Trophoblast cell (in vitro differentiated cells and primary cell): ENCODE measurements around the gene GNLY.

Experiments
- DNase-seq, 2 donors: peaks; one replicate each; pipeline ENCODE4 v3.0.0-alpha.2; 2016
- H2AFZ ChIP-seq: 2 replicates; pipeline ENCODE4 v1.6.1; 2013; ENCODE audit warnings: low read length, moderate library complexity, mild to moderate bottlenecking; ENCODE audit not compliant: insufficient read depth, poor library complexity
- H2AK5ac ChIP-seq: 2 replicates; pipeline ENCODE4 v1.6.1; 2013; ENCODE audit warnings: mild to moderate bottlenecking, low read length
- H2BK120ac ChIP-seq: 2 replicates; pipeline ENCODE4 v1.6.1; 2013; ENCODE audit warnings: low read length, mild to moderate bottlenecking, moderate library complexity; ENCODE audit not compliant: insufficient read depth, poor library complexity
- H2BK12ac ChIP-seq: 2 replicates; pipeline ENCODE4 v1.6.1; 2013; ENCODE audit warnings: mild to moderate bottlenecking, low read length, moderate library complexity
- H2BK5ac ChIP-seq: 2 replicates; pipeline ENCODE4 v1.6.1; 2013; ENCODE audit warnings: low read length, low read depth, moderate library complexity, mild to moderate bottlenecking; ENCODE audit not compliant: poor library complexity
- H3K14ac ChIP-seq: 2 replicates; pipeline ENCODE4 v1.6.1; 2013; ENCODE audit warnings: mild to moderate bottlenecking, low read length
- H3K18ac ChIP-seq: 2 replicates; pipeline ENCODE4 v1.6.1; 2013; ENCODE audit warnings: mild to moderate bottlenecking, low read length
- H3K23ac ChIP-seq: 2 replicates; pipeline ENCODE4 v1.6.1; 2013; ENCODE audit warnings: low read length
- H3K27ac ChIP-seq: 2 replicates; pipeline ENCODE4 v1.5.1; 2013; ENCODE audit warnings: low read depth, mild to moderate bottlenecking, inconsistent platforms, low read length, moderate library complexity
- H3K27me3 ChIP-seq: 2 replicates; pipeline ENCODE4 v1.6.1; 2013; ENCODE audit warnings: inconsistent platforms, mild to moderate bottlenecking, low read length, moderate library complexity; ENCODE audit not compliant: insufficient read depth
- H3K36me3 ChIP-seq, 2 experiments: 1 replicate in 1 of 2; 2 replicates in 1 of 2; pipeline ENCODE4 v1.6.1; 2013; ENCODE audit warnings: low read length in 2 of 2, mild to moderate bottlenecking in 2 of 2, moderate library complexity in 1 of 2; ENCODE audit not compliant: insufficient read depth in 2 of 2, control insufficient read depth in 1 of 2
- H3K4ac ChIP-seq: 2 replicates; pipeline ENCODE4 v1.6.1; 2013; ENCODE audit warnings: low read depth, mild to moderate bottlenecking, low read length, moderate library complexity
- H3K4me1 ChIP-seq, 2 experiments: 1 replicate in 1 of 2; 2 replicates in 1 of 2; pipeline ENCODE4 v1.6.1; 2013; ENCODE audit warnings: low read length in 2 of 2, mild to moderate bottlenecking in 2 of 2, moderate library complexity in 1 of 2; ENCODE audit not compliant: insufficient read depth in 2 of 2, control insufficient read depth in 1 of 2
- H3K4me2 ChIP-seq: 2 replicates; pipeline ENCODE4 v1.6.1; 2013; ENCODE audit warnings: inconsistent platforms, mild to moderate bottlenecking, low read length, moderate library complexity
- H3K4me3 ChIP-seq: 2 replicates; pipeline ENCODE4 v1.5.1; 2013; ENCODE audit warnings: mild to moderate bottlenecking, low read depth, low read length, inconsistent platforms
- H3K79me1 ChIP-seq: one replicate; pipeline ENCODE4 v1.6.1; 2013; ENCODE audit warnings: low read length
- H3K79me2 ChIP-seq: 2 replicates; pipeline ENCODE4 v1.6.1; 2013; ENCODE audit warnings: low read length, mild to moderate bottlenecking; ENCODE audit not compliant: control insufficient read depth, insufficient read depth, poor library complexity
- H3K9ac ChIP-seq: 2 replicates; pipeline ENCODE4 v1.6.1; 2013; ENCODE audit warnings: mild to moderate bottlenecking, low read length
- H3K9me3 ChIP-seq: 2 replicates; pipeline ENCODE4 v1.6.1; 2013; ENCODE audit warnings: low read depth, mild to moderate bottlenecking, control low read depth, inconsistent platforms, low read length; ENCODE audit not compliant: insufficient read depth
- H4K12ac ChIP-seq: 2 replicates; pipeline ENCODE4 v1.6.1; 2013; ENCODE audit warnings: low read depth, mild to moderate bottlenecking, low read length, moderate library complexity
- H4K8ac ChIP-seq: 2 replicates; pipeline ENCODE4 v1.6.1; 2013; ENCODE audit warnings: low read depth, mild to moderate bottlenecking, low read length, moderate library complexity
- H4K91ac ChIP-seq: one replicate; pipeline ENCODE4 v1.6.1; 2013; ENCODE audit warnings: low read depth, mild to moderate bottlenecking, low read length, moderate library complexity
- WGBS: extraction: QIAGEN DNeasy Blood & Tissue Kit; methylation state at CpG from one replicate; pipeline ENCODE4 v1.1.7; 2013; ENCODE audit warnings: missing lambda C conversion rate; ENCODE audit not compliant: insufficient read length, insufficient coverage; ENCODE audit errors: extremely low coverage; 5-methylcytosine and 5-hydroxymethylcytosine counted together

Gene GNLY

GRCh38 chr2:85704038-85704437 lies 9.9 kb downstream of the GNLY start:
- DNase-seq: no peak
- WGBS: no CpG with 5 or more reads among the region's 3 CpGs
- H3K4me1 ChIP-seq: peaks cover 4 to 5% of the 10 kb centered on the region in 2 experiments
- no peak overlapping the region for H3K4ac ChIP-seq
- no peaks in the 10 kb centered on the region for H3K79me1 ChIP-seq
- H2AFZ ChIP-seq: no peak overlapping the region
- H3K4me3 ChIP-seq: no peak overlapping the region
- no peak overlapping the region for H3K9ac ChIP-seq
- peaks cover 2% of the 10 kb centered on the region for H3K9me3 ChIP-seq
- H2BK5ac ChIP-seq: no peak overlapping the region
- H4K8ac ChIP-seq: no peak overlapping the region
- H3K79me2 ChIP-seq: no peaks in the 10 kb centered on the region
- H2BK12ac ChIP-seq: no peak overlapping the region
- H2BK120ac ChIP-seq: no peak overlapping the region
- no peaks in the 10 kb centered on the region for H3K27me3 ChIP-seq
- H4K91ac ChIP-seq: no peak overlapping the region
- no peak overlapping the region for H3K4me2 ChIP-seq
- no peak overlapping the region for H3K14ac ChIP-seq
- H3K23ac ChIP-seq: no peak overlapping the region
- H3K27ac ChIP-seq: no peak overlapping the region
- no peak overlapping the region for H4K12ac ChIP-seq
- H2AK5ac ChIP-seq: no peak overlapping the region
- no peak overlapping the region for H3K18ac ChIP-seq
- H3K36me3 ChIP-seq: no peaks in the 10 kb centered on the region

- no peak overlapping the region for H2BK120ac ChIP-seq
Observed at GRCh38 chr2:85704800-85705679, 10.9 kb downstream of the GNLY start.

GRCh38 chr2:85705680-85706039 lies 11.5 kb downstream of the GNLY start:
- Histone ChIP-seq H3K36me3 (no peaks in the 10 kb centered on the region), H2BK120ac (no peak overlapping the region), H3K9me3 (no peaks in the 10 kb centered on the region), H2AFZ (no peak overlapping the region), H3K4me2 (no peak overlapping the region), H2BK12ac (no peak overlapping the region), H3K79me2 (no peaks in the 10 kb centered on the region), H3K79me1 (no peaks in the 10 kb centered on the region), H2BK5ac (no peak overlapping the region), H4K91ac (no peak overlapping the region), H3K14ac (no peak overlapping the region), H3K23ac (no peak overlapping the region), H3K27me3 (no peaks in the 10 kb centered on the region), H3K18ac (no peak overlapping the region), H3K4ac (no peak overlapping the region), H3K4me1 (peaks cover 8% of the 10 kb centered on the region in 2 experiments), H4K8ac (no peak overlapping the region), H4K12ac (no peak overlapping the region), H3K9ac (no peak overlapping the region), H2AK5ac (no peak overlapping the region), H3K27ac (no peak overlapping the region), H3K4me3 (no peak overlapping the region)
- DNase-seq: peak in 1 of 2 donors; percentile 86
- no CpG with 5 or more reads among the region's 2 CpGs for WGBS

More at GRCh38 chr2:85704800-85705679, 10.9 kb downstream of the GNLY start:
- H3K27ac ChIP-seq: no peak overlapping the region
- no peak overlapping the region for H3K4me3 ChIP-seq
- DNase-seq: peak in 1 of 2 donors; percentile 16
- H3K4me1 ChIP-seq: peaks cover 4 to 5% of the 10 kb centered on the region in 2 experiments
- H3K79me2 ChIP-seq: no peaks in the 10 kb centered on the region
- H3K79me1 ChIP-seq: no peaks in the 10 kb centered on the region
- H2BK12ac ChIP-seq: no peak overlapping the region
- H4K91ac ChIP-seq: no peak overlapping the region
- H3K18ac ChIP-seq: no peak overlapping the region
- H3K36me3 ChIP-seq: no peaks in the 10 kb centered on the region
- no CpG with 5 or more reads among the region's 8 CpGs for WGBS
- H3K23ac ChIP-seq: no peak overlapping the region
- no peak overlapping the region for H3K14ac ChIP-seq
- no peak overlapping the region for H4K8ac ChIP-seq
- H2BK5ac ChIP-seq: no peak overlapping the region
- no peaks in the 10 kb centered on the region for H3K9me3 ChIP-seq
- no peak overlapping the region for H3K9ac ChIP-seq
- H4K12ac ChIP-seq: no peak overlapping the region
- no peak overlapping the region for H3K4me2 ChIP-seq
- no peaks in the 10 kb centered on the region for H3K27me3 ChIP-seq
- H2AK5ac ChIP-seq: no peak overlapping the region
- no peak overlapping the region for H3K4ac ChIP-seq
- H2AFZ ChIP-seq: no peak overlapping the region

- H2BK120ac ChIP-seq: no peak overlapping the region
- DNase-seq: no peak
- H3K36me3 ChIP-seq: no peaks in the 10 kb centered on the region
- H3K27me3 ChIP-seq: no peaks in the 10 kb centered on the region
- no peak overlapping the region for H4K91ac ChIP-seq
- H4K8ac ChIP-seq: no peak overlapping the region
- H2AFZ ChIP-seq: no peak overlapping the region
- no peak overlapping the region for H3K23ac ChIP-seq
- no peak overlapping the region for H4K12ac ChIP-seq
- no peak overlapping the region for H3K9ac ChIP-seq
- H2BK12ac ChIP-seq: no peak overlapping the region
- peaks cover 3% of the 10 kb centered on the region for H3K79me1 ChIP-seq
- no peak overlapping the region for H3K4me3 ChIP-seq
- H3K18ac ChIP-seq: no peak overlapping the region
- H3K79me2 ChIP-seq: no peaks in the 10 kb centered on the region
- WGBS: no CpG with 5 or more reads among the region's 6 CpGs
- peaks cover 11 to 12% of the 10 kb centered on the region in 2 experiments for H3K4me1 ChIP-seq
- no peak overlapping the region for H3K4ac ChIP-seq
- H2BK5ac ChIP-seq: no peak overlapping the region
- no peak overlapping the region for H3K27ac ChIP-seq
- no peak overlapping the region for H3K14ac ChIP-seq
- no peak overlapping the region for H3K4me2 ChIP-seq
- no peak overlapping the region for H2AK5ac ChIP-seq
- H3K9me3 ChIP-seq: no peaks in the 10 kb centered on the region
Observed at GRCh38 chr2:85706063-85706462, 11.9 kb downstream of the GNLY start.
